ENCODE data around the gene FAM53B.

The FAM53B gene

DNA sequence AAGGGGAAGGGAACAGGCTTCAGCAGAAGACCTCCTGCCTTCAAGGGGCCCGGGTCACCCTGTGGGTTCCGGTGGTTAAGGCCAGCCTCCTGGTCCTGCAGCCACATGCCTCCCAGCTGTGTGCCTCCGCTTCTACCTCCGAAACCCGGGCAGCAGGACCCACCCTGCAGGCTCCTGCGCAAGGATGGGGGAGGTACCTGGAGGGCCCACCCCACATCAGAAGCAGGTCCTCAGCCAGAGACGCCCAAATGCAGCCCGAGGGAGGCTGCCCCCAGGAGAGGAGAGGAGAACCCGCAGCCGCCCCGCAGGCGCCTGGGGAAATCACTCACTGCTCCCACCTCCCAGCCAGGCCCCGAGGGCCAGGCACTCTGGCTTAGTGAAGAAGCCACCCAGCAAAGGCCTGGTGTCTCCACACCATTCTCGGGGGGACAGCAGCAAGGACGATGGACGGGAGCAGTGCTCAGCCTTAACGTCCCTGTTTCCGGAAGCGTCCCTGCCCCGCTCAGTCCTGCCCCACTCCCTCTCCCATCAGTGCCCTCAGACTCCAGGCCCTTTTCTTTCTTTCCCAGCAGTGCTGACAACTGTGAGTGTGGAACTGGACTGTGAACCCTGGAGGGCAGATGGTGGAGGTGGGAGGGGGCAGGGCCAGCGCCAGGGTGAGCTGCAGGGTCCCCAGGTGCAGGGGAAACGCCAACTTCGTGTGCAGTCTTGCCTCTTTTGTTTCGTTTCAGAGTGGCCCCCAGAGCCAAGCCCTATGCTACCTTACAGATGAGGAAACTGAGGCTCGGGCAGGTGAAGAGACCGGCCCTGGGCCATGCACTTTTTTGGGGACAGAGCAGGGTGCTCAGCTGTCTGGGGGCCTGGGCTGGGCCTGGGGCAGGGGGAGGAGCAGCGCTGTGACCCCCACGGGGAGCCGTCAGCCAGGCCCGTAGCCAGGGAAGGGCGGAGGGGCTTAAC lies 138.0 kb downstream of the FAM53B start:
- DNase-seq = no peak

DNA sequence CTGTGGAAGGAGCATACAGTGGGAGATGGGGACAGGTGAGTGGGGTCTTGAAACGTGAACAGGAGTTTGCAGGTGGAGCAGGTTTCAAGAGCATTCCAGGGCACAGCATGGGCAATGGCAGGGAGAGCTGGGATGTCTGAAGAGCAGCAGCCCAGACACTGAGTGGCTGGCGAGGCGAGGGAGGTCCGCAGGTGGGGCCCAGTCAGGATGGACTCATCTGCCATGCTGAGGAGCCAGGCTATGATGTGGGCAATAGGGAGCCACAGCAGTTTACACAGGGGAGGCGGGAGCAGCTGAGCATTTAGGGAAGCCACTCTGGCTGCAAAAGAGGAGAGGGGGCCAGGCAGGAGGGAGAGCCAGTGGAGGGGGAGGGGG lies 138.7 kb downstream of the FAM53B start:
- DNase-seq = no peak

DNA sequence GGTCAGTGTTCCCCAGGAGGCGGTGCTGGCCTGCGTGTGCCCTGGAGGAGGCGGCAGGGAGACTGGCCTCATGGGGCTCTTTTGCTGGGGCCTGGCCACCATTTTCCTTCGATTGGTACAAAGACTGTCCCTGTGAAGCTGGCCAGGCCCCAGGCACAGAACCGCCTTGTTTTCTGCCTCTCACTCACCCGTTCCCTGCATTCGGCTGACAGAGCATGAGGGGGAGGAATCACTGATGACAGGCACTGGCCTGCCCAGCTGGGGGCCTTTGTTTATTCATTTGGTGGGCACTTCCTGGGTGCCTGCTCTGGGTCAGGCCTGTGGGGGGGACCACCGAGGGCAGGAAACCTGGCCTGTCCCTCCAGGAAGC lies 139.2 kb downstream of the FAM53B start:
- no peak for DNase-seq

DNA sequence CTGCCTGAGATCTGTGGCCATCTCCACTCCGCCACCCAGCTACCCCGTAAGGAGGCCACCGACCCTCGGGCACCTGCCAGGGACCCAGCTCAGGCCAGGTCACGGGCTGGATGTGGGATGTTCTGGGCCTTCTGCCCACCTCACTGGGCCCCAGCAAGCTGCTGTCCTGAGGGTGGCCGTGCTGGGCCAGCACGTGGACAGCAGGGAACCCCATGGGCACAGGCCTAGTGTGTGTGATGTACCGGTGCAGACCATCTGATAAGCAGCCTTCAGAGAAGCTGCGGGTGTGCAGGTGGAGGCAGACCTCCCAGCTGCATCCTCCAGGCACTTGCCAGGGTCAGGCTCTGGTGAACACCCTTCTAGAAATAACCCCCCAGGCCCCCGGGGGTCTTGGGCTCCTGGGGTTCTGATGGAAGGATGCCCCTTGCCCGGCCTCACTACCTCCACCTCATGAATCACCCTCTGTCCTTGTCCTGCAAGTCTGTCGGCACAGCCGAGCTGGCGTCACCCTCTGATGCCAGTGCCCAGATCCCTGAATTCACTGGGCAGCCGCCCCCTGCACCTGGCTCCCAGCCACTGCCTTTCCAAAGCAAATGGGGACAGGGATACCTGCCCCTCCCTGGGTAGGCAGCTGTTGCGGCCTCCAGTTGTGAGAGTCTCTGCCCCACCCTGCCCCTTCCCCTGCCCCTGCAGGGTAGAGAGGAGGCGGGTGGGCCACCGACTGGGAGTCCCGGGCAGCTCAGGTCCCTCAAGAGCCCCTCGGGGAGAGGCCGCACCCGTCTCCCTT lies 139.8 kb downstream of the FAM53B start:
- no peak for DNase-seq

DNA sequence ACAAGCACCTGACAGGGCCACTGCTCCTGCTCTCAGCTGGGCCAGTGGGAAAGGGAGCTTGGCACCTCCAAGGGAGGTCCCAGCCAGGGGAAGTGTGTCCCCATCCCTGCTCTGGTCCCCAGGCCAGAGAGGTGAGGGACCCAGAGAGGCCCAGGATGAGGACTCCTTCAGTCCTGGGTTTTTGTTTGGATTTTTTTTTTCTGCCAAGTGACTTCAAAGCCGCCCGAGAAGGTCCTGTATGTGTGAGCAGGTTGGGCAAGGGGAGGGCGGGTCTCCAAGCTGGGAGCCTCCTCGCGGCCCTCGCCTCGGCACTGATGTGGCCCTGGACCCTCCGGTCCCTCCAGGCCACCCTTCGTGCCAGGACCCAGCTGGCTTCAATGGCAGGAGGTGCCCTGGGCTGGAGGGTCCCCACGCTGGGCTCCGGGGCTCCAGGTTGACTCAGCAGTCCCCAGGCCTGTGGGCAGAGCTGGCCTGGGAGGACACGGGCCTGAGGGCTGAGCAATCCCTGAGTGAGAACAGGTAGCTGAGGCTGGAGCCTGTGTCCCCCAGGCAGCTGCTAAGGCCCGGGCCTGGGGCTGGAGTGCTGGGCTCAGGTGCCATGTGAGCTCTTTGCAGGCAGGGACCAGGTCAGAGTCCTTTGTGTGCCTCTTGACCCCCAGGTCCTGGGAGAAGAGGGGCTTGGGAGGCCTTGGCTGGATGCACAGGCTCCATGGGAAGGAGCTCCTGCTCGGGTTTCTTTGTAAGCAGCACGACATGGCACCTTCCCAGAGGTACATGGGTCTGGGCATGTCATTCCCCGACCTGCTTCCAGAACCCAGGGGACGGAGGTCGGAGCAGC lies 140.6 kb downstream of the FAM53B start:
- DNase-seq = no peak

DNA sequence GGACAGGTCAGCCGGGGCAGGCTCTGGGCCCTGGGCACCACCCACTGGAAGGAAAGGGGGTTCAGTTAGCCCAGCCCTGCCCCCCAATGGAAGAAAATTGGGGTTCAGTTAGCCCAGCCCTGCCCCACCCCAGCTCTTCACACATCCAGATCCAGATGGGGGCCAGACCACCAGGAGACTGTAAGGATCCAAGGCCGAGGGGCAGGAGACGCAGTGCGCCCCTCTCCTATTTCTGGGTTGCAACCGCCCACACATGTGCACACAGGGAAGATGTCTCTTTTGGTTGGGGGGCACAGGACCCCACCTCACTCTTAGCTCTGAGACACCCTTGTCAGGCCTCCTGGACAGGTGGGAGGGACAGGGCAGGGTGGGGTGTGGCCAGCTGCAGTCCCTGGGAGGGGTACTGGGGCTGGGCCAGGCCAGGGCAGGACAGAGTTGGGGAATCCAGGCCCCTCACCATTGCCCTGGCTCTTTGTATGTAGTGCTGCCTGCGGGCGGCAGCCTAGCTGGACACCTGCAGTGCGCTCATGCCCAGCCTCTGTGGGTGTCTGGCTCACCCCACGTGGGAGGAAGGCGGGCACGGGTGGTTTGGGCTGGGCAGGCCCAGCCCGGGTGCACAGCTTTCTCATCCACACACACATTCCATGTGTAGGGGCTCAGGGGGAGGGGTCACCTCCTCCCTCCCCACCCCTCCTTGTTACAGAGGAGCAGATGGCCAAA lies 141.4 kb downstream of the FAM53B start:
- DNase-seq = no peak

DNA sequence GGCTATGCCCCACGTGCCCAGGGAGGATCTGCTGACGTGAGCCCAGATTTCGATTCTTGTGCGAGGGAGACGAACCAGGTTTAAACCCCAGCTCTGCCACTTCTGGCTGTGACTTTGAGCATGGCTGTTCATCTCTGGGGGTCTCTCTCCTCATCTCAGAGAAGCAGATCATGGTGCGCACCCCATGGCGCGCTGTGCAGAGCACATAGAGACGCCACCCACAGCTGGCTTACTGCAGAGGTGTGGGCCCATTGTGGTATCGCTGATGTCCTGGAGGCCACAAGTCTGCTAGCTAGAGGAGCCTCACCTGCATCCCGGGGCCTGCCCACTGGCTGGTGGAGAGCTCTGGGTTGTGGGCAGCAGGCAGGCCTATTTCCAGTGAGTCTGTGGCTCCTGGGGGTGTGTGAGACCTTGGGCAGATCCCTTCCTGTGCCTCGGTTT lies 142.0 kb downstream of the FAM53B start:
- DNase-seq = no peak

DNA sequence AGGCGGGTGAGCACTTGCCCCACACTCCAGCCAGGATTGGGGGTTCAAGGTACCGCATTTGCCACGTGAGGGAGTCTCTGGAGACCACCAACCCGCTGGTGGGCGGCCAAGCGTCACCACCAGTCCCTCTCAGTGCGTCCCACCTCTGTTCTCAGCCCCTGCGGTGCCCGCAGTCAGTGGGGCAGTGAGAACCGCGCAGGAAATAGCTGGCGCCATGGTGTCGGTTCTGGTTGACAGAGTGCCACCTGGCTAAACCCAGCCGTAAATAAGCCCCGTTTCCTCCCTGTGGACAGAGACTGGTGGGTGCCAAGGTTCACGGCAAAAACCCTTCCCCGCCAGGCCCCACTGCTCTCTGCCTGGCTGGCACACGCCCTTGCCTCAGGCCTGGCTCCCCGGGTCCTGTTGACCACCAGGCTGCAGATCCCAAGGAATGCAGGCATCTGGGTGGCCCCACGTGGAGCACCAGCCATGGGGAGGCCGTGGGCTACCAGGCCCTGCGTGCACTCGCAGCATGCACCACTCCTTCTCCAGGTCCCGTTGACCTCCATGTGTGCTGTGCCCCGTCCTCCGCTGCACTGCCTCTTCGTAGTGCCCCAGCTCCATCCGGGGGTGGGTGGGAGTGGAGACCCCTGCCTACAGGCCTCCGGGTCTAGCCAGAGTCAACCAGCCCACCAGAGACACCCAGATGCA lies 142.6 kb downstream of the FAM53B start:
- no peak for DNase-seq

DNA sequence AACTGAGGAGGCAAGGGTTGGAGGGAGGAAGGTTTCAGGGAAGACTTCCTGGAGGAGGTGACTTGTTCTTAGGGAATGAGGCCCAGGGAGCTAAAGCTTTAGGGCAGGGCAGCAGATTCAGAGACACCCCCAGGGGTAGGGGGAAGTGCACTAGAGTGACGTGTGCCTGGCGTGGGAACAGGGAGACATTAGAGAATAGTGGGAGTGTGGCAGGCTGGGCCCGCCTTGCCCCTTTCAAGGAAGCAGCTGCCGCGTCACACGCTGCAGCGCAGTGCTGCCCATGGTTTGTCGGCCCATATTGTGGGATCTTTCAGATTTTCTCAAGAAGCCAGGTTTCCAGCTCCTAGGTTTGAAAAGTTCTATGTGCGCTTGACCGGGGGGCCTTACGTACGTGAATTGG lies 143.2 kb downstream of the FAM53B start:
- no peak for DNase-seq

DNA sequence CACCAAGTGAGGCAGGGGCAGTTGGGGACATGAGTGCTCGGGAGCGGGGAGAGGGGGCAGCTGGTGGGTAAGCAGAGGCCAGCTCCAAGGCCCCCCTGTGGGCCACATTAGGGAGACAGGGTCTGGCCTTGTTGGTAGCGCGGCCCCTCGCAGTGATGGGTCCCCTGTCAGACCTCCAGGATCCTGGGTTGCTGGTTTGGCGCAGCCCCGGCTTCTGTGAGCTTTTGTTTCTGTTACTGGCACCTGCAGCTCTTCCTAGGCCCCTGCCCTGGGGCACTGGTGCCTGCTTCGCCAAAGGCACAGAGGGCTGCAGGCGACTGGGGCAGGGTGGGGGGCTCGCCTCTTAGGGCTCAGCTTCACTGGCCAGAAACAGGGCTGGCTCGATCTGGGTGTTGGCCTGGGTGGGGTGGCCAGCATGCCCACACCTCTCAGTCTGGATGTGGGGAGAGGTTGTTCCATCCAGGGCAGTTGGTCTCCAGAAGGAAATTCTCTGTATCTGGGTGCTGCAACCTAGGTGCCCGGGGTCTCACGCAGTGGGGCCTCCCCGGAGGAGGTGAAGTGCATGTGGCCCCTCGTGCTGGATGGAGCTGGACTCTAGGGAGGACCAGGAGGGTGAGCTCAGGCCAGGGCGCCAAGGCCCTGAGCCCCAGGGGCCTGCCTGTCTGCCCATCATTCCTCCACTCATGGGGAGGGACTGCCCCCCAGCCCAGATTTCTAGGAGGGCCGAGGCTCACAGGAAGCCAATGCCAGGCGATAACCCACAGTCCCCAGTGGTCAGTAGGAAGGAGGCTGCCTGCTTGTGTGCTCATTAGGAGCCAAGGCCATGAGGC lies 143.9 kb downstream of the FAM53B start:
- DNase-seq = no peak

DNA sequence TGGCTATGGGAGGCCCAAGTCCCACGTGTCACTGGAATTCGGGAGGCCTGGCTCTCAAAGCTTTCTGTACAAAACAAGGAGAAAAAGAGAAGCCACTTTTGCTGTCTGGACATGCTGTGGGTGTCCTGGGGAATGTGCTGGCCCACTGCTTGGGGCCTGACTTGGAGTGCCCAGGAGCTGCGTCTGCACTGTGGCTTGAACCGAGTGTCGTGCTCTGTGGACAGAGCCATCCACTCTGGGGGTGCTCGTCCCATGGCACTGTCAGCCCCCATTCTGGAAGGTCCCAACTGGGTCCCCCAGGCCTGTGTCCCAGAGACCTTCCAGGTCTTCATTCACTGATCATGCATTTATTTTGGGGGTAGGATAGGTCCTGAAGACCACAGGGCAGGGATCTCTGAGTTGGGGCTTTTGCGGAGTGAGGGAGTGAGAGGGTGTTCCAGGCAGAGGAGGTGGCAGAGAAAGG lies 144.6 kb downstream of the FAM53B start:
- no peak for DNase-seq

DNA sequence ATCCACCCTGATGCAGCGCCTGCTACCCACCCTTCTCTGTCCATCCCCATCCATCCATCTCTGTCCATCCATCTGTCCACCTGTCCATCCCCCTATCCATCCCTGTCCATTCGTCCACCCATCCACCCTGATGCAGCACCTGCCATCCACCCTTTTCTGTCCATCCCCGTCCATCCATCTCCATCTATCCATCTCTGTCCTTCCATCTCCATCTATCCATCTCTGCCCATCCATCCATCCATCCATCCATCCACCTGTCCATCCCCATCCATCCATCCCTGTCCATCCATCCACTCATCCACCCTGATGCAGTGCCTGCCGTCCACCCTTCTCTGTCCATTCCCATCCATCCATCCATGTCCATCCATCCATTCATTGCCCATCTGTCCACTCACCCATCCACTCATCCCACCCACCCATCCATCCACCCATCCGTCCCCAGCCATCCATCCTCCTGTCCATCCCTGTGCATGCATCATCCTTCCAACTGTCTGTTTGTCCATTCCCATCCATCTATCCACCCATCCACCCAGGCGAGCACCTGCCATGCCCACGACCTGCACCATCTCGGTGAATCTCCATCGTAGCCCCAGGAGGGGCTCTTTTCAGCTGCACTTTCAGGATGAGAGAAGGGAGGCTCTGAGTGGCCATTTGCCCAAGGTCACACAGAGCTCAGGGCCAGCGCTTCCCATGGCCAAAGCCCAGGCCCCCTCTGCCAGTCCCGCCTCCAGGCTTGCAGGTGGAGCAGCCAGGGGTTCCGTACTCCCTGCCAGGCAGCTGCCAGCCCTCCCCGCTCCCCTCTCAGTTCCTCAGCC lies 145.2 kb downstream of the FAM53B start:
- no peak for DNase-seq

DNA sequence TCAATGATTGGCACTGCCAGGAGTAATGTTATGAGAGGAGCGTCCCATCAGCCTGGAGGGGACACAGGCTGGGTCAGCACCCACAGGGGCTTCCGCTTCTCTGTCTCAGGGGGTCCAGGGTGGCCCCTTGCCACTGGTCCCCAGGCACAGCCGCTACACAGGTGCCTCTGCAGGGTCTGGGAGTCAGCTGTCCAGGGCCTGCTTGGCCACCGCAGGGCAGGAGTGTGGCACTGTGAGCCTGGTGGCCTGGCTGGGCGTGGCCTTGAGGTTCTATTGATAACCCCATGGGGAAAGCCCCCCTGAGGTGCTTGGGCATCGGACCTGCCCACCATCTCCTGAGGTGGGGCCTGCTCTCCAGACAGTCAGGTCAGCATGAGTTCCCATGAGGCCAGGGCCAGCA lies 146.0 kb downstream of the FAM53B start:
- no peak for DNase-seq

DNA sequence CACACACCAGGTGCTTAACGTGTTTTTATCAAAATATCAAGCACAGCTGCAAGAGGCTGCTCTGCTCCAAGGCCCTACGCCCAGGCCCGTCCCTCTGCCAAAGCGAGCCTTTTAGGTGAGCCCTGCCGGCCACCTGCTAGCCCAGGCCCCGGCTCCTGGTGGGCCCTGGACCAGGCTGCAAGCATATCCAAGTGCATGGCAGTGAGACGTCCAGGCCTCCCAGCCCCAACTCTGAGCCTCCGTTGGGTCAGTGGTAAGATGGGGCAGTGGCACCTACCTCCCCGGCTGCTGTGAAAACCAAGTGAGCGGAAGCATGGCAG lies 146.4 kb downstream of the FAM53B start:
- no peak for DNase-seq

DNA sequence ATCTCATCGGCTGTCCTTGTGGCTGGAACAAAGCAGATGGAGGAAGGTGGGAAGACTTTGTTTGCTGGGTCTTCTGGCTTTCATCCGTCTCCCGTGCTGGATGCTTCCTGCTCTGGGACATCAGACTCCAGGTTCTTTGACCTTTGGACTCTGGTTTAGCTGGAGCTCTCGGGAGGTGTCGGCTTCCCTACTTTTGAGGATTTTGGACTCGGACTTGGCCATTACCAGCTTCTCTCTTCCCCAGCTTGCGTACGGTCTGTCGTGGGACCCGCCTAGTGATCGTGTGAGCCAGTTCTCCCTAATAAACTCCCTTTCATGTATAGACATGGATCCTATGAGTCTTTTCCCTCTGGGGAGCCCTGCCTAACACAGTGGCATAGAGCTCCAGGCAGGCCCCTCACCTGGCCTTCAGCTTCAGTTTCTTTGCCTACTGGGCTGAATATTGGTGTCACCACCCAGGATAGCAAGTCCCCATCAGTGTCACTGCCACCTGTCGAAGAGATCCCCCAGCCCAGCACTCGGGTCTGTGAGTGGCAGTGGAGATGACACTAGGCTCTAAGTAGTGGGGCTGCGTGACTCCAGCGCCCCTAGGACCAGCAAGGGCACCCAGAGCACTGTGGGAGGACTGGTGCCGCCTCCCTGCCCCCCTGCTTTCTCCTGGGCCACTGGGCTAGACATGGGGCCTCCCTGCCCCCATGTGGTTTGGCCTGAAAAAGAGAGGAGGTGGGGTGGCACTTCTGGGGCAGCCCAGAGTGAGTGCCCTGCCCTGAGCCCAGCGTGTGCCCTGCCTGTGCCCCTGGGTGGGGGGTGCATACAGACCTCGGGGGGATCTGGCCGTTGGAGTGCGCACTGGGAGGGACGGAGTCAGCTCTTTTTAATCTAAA lies 147.0 kb downstream of the FAM53B start:
- no peak for DNase-seq

DNA sequence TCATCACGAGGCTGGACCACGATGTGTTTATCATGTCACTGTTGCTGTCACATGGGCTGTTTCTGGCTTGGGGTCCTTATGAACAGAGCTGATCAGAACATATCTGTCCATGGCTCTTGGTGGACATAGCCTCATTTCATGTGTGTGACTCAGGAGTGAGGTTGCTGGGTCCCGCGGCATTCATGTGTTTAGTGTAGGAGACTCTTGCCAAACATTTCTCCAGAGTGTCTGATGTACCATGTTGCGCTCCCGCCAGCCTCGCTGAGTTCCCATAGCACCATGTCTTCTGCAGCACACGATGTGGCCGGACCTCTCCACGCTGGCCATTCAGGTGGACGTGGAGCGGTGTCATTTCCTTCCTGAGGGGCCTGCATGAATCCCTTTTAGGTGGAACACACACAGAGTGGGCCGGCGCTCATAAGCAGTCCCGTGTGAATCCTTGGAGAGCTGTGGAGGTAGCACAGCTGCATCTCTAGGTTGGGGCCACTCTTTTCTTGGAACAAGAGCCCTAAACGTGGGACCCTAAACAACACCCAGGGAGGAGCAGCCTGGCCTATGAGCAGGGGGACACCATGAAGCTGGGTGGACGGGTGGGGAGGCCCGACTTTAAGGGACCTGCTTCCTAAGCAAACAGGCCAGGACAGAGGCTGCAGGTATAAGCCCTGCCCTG lies 147.9 kb downstream of the FAM53B start:
- no peak for DNase-seq

DNA sequence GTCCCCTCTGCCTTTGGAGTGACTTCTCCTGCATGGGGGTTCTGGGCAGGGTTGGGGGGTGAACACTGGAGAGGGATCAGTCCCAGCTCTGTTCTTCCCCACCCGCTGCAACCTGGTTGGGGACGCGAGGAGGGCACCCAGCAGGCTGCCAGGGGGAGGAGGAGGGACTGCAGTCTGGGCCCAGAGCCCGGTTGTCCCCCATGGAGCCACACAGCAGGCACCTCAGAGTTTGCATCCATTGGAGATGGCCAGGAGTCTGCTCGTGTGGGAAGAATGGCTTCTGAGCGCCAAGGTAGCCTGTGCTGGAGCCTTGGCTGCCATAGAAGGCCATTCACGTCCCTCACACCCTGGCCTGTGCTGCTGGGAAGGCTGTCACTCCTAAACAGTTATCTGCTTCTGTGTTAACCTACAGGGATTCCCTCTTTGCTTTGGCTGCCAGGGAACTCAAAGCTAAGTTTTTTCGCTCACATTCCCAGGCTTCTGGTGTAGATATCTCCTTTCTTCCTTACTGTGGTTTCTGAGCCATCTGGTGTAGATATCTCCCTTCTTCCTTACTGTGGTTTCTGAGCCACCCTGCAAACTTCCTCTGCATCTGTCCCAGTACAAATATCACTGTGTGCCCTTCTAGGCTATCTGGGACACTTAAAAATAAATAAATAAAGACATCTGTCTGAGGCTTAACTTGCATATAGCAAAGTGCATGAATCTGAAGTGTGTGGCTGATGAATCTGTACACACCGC lies 148.9 kb downstream of the FAM53B start:
- no peak for DNase-seq

DNA sequence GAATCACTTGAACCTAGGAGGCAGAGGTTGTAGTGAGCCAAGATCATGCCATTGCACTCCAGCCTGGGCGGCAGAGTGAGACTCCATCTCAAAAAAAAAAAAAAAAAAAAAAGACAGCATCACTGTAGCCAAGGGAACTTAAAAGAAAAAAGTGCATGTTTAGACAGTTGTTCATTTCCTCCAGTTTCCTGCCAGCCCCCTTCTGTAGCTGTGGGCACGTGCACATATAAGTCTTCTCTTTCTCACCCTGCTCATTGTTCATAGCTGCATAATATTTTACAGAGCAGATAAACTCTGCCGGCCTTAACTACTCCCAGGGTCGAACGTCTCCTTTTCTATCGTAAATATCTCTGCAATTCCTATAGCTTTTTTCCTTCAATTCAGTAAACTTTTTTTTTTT lies 149.9 kb downstream of the FAM53B start:
- DNase-seq = no peak
